Ovary (tissue), 9 donors: ENCODE results near the gene DPP7. TPM values are rescaled to one million over a fixed set of nuclear protein-coding genes. Genes with fewer than 3 reads are reported as not detected.

Source experiments
- DNase-seq, 5 donors: peaks; one replicate each; pipeline ENCODE4 v3.0.0-alpha.2; 2019 to 2020
- H3K27ac ChIP-seq, 2 donors: fragments of 200-600 bp; one replicate each; pipeline versions ENCODE4 v1.5.1 to v1.8.0; 2019 to 2022
- H3K27me3 ChIP-seq: fragments of 200-600 bp; one replicate; pipeline ENCODE4 v1.8.0; 2022
- H3K36me3 ChIP-seq: fragments of 200-600 bp; sonication (generic); one replicate; pipeline ENCODE4 v1.5.1; 2019
- H3K4me1 ChIP-seq: one replicate; pipeline ENCODE4 v1.8.1; 2013; ENCODE audit warnings: mild to moderate bottlenecking, moderate library complexity; ENCODE audit not compliant: insufficient read depth
- H3K4me3 ChIP-seq: fragments of 200-600 bp; sonication (generic); one replicate; pipeline ENCODE4 v1.5.1; 2017
- H3K9me3 ChIP-seq, 2 donors: fragments of 200-600 bp in 1 of 2; sonication (generic) in 1 of 2; one replicate each; pipeline versions ENCODE4 v1.5.1 to v1.8.1; 2013 to 2019; ENCODE audit warnings: mild to moderate bottlenecking in 1 of 2, moderate library complexity in 1 of 2
- EP300 ChIP-seq: sonication (generic); formaldehyde crosslinking; IDR thresholded peaks from one replicate; pipeline ENCODE4 v1.6.1; 2017; ENCODE audit warnings: antibody characterized with exemption
- POLR2A ChIP-seq: fragments of 450-650 bp; IDR thresholded peaks from one replicate; pipeline ENCODE4 v1.6.1; 2017; ENCODE audit warnings: antibody characterized with exemption, mild to moderate bottlenecking, moderate library complexity
- WGBS, 3 donors: extraction: QIAGEN DNeasy Blood & Tissue Kit in 1 of 3; methylation state at CpG; one replicate each; pipeline versions ENCODE4 v1.1.5 to v1.1.7; 2013 to 2017; 5-methylcytosine and 5-hydroxymethylcytosine counted together
- intact Hi-C, 4 donors: fragments of 100-400 bp; cut with DNase I; formaldehyde crosslinking; loops; one replicate each; pipeline versions ENCODE4 v1.11.0 to v1.15.1; 2022 to 2023
- polyA plus RNA-seq, 2 donors: library from polyadenylated mRNA; stranded (reverse); fragments of 200-250 nt in 1 of 2; fragments of 350-450 nt in 1 of 2; fragmentation: Illumina TruSeq in 1 of 2; extraction: RNeasy Lipid Tissue Mini Kit (QIAGEN cat#74804) in 1 of 2; gene quantifications; one replicate each; pipeline ENCODE4 v1.2.3, GENCODE V29; 2013 to 2014
- total RNA-seq, 7 donors: library from RNA; depleted of rRNA in 2 of 7; stranded (reverse); fragments of >200 nt in 2 of 7; fragmentation: NEBNext Ultra II Directional in 3 of 7; extraction: Animal tissue kit (Norgen Biotek cat#: 25700) in 3 of 7; gene quantifications; one replicate each; pipeline versions ENCODE4 v1.1.0 to v1.2.4, GENCODE V29; 2016 to 2023
- TF ChIP-seq, protein P1 (sequence below), 3 donors: fragments of 450-650 bp in 2 of 3; fragments of 200-600 bp in 1 of 3; IDR thresholded peaks; one replicate each; pipeline versions ENCODE4 v1.5.1 to v1.8.0; 2016 to 2022; ENCODE audit warnings: antibody characterized with exemption in 3 of 3, mild to moderate bottlenecking in 1 of 3
- donor health status: DM: no; HTN: no; CAD: no; lungs with moderate emphysema.
- donor health status: DM: no; HTN: no; CAD: no.
- donor health status: Bipolar disorder and iron deficiency.
- donor health status: DM: yes; HTN: yes; CAD: no.
- donor health status: DM: no; HTN: no; CAD: no.
- donor health status: DM: yes; HTN: yes; CAD: no.

The DPP7 gene
- total and polyA plus RNA-seq, 9 donors: 3.0 to 117 (median 88.7) TPM

DNA sequence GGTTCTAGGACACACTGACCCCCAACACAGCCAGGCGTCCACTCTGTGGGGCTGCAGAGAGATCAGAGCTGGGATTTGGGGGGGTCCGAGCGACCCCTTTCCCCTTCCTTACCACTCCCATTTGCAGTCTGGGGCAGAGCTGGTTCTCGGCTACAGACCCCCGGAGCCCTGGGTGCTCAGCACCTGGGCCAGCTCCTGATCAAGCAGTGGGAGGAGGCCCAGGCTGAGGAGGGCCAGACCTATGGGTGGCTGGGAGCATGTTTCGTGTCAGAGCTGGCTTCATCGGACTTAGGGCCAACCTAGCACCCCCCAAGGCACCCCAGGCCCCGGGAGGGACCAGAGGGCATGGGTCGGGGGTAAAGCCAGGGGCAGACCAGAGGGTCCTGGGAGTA is 32.0 kb upstream of the DPP7 start:
- 47 to 57% (median 48%) methylated on average over 7 to 9 of the region's 9 CpGs for WGBS, 3 donors
- H3K4me1 ChIP-seq: no peaks in the 10 kb centered on the region
- H3K4me3 ChIP-seq: no peak overlapping the region
- intact Hi-C loops: no loop called here
- no peak overlapping the region for H3K27ac ChIP-seq
- TF ChIP-seq POLR2A (no peak), EP300 (no peak)
- TF ChIP-seq, protein P1, sequence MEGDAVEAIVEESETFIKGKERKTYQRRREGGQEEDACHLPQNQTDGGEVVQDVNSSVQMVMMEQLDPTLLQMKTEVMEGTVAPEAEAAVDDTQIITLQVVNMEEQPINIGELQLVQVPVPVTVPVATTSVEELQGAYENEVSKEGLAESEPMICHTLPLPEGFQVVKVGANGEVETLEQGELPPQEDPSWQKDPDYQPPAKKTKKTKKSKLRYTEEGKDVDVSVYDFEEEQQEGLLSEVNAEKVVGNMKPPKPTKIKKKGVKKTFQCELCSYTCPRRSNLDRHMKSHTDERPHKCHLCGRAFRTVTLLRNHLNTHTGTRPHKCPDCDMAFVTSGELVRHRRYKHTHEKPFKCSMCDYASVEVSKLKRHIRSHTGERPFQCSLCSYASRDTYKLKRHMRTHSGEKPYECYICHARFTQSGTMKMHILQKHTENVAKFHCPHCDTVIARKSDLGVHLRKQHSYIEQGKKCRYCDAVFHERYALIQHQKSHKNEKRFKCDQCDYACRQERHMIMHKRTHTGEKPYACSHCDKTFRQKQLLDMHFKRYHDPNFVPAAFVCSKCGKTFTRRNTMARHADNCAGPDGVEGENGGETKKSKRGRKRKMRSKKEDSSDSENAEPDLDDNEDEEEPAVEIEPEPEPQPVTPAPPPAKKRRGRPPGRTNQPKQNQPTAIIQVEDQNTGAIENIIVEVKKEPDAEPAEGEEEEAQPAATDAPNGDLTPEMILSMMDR (IDR thresholded peaks at IDR 0.05): no peak
- H3K9me3 ChIP-seq: no peaks in the 10 kb centered on the region
- H3K27me3 ChIP-seq: no peaks in the 10 kb centered on the region
- H3K36me3 ChIP-seq: no peaks in the 10 kb centered on the region
- DNase-seq: no peak

- no peak overlapping the region for H3K27ac ChIP-seq
- no peak for DNase-seq
- H3K9me3 ChIP-seq: no peaks in the 10 kb centered on the region
- no peaks in the 10 kb centered on the region for H3K4me1 ChIP-seq
- TF ChIP-seq, protein P1 (IDR thresholded peaks at IDR 0.05): no peak
- TF ChIP-seq EP300 (no peak), POLR2A (no peak)
- WGBS, 3 donors: 42 to 51% (median 50%) methylated on average over 46 to 48 of the region's 49 CpGs
- intact Hi-C loops: no loop called here
- H3K27me3 ChIP-seq: peaks cover 3% of the 10 kb centered on the region
- no peaks in the 10 kb centered on the region for H3K36me3 ChIP-seq
- H3K4me3 ChIP-seq: no peak overlapping the region
Measured at GRCh38 chr9:137145731-137146526, 31.4 kb upstream of the DPP7 start.

DNA sequence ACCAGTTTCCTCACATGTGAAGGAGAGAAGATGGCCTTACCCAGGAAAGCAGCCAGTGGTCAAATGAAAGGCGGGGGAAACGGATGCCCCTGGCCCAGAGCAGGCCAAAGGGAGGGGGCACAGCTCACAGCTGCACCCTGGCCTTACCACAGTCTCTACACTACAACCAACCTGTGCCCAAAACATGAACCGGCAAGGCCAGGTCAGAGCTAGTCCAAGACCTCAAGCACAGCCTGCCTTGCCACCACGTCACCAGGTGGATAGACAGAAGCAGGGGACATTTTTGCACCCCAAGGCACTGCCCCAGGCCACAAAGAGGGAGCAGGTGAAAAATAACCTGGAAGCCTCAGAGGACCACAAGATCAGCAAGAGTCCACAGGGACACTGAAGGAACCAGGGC is 28.9 kb upstream of the DPP7 start:
- Histone ChIP-seq H3K4me3 (no peak overlapping the region), H3K27me3 (peaks cover 3% of the 10 kb centered on the region), H3K4me1 (peaks cover 8% of the 10 kb centered on the region), H3K9me3 (no peaks in the 10 kb centered on the region), H3K27ac (no peak overlapping the region), H3K36me3 (no peaks in the 10 kb centered on the region)
- no peak for DNase-seq
- TF ChIP-seq EP300: no peak
- no peak for TF ChIP-seq POLR2A
- TF ChIP-seq, protein P1 (IDR thresholded peaks at IDR 0.05): no peak
- 47 to 51% (median 50%) methylated on average over 4 of the region's 4 CpGs for WGBS, 3 donors
- intact Hi-C loops: no loop called here

DNA sequence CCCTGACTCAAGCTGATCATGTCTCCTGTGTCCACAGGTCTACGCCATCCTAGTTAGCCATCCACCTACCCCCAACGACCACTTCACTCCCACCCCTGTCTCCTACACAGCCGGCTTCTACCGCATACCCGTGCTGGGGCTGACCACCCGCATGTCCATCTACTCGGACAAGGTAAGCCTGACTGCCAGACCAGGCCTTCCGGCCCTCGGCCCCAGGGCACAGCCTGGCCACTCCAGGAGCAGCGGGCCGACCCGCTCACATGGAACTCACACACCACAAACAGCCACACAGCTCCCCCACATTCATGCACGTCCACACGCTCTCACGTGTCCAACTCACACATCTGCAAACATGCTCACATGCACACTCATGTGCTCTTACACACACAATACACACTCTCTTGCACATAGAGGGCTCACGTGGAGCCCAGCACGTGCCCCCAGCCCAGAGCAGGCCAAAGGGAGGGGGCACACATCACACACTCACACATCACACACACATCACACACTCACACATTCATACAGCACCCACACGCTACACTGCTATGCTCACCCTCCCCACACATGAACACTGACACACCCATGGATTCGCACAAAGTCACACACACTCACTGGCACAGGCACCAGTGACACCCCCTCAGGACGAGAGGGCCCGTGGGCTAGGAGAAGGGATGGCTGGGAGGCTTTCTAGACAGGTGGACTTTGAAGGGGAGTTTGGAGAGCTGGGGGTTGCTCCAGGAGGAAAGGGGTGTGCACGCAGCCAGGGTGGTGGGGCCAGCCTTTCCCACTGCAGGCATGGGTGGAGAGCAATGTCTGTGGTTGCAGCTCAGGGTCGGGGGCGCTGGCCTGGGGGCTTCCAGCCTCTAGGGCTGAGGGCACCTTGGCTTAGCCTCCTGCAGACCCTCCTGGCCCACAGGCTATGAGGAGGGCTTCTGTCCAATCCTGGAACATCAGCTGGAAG is 27.7 kb upstream of the DPP7 start:
- Histone ChIP-seq H3K4me3 (no peak overlapping the region), H3K4me1 (peaks cover 8% of the 10 kb centered on the region), H3K27ac (no peak overlapping the region), H3K9me3 (no peaks in the 10 kb centered on the region), H3K36me3 (no peaks in the 10 kb centered on the region), H3K27me3 (peaks cover 3% of the 10 kb centered on the region)
- DNase-seq: no peak
- 67 to 75% (median 69%) methylated on average over 24 of the region's 24 CpGs for WGBS, 3 donors
- TF ChIP-seq POLR2A: no peak
- TF ChIP-seq EP300: no peak
- TF ChIP-seq, protein P1 (IDR thresholded peaks at IDR 0.05): no peak
- intact Hi-C loops: no loop called here
